Measurements from ENCODE around the gene TNFSF9.
"Not testable (repeated sequence)": the region's sequence is repeated elsewhere in the genome, so short reads cannot be mapped to it uniquely, and the experiment has no call there.

The TNFSF9 gene

DNA sequence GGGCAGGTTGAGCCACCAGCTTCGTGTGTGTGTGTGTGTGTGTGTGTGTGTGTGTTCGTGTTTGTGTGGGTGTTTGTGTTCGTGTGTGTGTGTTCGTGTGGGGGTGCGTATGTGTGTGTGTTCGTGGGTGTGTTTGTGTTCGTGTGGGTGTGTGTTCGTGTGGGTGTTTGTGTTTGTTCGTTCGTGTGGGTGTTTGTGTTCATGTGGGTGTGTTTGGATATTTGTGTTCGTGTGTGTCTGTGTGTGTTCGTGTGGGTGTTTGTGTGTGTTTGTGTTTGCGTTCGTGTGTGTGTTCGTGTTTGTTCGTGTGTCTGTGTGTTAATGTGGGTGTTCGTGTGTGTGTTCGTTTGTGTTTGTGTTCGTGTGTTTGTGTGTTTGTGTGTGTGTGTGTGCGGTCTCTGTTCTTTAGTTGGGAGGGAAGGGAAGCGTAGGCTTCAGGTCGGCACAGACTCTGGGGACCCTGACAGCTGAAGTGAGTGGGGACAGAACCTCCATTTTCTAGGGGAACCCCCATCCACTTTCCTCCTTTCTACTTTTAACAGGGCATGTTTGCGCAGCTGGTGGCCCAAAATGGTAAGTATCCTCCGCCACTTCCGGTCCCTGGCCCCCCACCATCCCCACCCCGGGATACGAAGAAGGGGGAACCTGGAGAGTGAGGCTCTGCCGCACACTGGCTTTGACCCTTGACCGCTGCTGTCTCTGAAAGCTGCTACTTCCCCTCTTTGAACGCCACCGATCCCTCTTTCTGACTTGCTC, 1.6 kb downstream of the TNFSF9 start:
- DNase-seq, result peak; percentile 65

DNA sequence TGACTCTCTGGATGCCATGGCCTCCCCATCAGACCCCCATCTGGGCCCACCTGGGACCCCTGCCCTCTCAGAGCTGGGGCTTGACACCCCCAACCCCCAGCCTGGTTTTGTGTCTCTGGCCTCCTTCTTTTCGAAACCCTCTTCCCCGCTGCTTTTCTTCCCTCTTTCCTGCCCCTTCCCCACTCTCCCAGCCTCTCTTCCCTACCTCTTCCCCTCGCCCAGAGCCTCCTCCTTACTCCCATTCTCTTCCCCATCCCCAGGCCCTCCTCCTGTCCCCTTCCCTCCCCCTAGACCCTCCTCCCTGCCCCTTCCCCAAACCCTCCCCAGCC, 2.1 kb downstream of the TNFSF9 start:
- DNase-seq, result no peak

DNA sequence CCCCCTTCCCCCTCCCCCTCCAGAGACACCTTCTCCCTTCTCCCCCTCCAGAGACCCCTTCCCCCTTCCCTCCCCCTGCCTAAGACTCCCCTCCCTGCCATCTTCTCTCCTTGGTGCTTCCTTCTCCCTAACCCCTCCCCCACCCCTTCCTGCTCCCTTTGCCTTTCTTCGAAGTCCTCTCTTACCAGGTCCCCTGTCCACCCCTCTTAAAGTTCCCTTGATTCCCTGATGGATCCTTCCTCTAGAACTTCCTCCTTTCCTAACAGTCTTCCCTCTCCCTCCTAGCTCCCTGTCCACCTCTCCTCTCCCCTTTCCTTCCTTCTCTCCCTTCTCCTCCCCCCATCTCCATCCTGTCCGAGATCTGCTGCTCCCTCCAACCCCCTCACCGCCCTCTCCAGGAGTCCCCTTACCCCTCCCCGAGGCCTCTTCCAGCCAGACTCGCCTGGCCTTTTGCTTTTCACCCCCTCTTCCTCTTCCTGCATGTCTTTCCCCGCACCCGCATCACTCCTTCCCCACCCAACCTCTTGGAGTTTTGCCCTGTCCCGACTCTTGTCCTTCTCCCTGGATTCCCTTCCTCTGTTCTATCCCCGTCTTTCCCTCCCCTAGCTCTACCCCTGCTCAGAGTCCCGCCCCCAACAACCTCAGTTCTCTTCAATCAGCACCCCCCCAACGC, 3.1 kb downstream of the TNFSF9 start:
- DNase-seq, result no peak

DNA sequence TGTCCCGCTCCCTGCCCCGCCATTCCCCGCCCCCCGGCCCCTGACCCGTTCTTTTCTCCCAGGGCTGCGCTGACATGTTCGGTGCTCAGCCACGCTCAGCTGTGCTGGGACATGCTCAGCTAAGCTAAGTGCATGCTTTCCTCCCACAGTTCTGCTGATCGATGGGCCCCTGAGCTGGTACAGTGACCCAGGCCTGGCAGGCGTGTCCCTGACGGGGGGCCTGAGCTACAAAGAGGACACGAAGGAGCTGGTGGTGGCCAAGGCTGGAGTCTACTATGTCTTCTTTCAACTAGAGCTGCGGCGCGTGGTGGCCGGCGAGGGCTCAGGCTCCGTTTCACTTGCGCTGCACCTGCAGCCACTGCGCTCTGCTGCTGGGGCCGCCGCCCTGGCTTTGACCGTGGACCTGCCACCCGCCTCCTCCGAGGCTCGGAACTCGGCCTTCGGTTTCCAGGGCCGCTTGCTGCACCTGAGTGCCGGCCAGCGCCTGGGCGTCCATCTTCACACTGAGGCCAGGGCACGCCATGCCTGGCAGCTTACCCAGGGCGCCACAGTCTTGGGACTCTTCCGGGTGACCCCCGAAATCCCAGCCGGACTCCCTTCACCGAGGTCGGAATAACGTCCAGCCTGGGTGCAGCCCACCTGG, 3.7 kb downstream of the TNFSF9 start:
- no peak for DNase-seq

DNA sequence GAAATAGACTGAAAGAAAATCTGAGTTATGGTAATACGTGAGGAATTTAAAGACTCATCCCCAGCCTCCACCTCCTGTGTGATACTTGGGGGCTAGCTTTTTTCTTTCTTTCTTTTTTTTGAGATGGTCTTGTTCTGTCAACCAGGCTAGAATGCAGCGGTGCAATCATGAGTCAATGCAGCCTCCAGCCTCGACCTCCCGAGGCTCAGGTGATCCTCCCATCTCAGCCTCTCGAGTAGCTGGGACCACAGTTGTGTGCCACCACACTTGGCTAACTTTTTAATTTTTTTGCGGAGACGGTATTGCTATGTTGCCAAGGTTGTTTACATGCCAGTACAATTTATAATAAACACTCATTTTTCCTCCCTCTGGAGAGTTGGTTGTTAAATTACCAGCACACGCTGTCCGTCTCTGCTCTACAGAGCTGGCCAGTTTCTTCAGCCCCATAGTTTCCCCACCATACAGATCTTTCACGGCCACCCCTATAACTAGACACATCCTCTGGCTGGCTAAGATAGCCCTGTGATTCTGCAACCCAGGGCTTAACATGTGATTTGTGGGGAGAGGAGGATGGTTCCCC, 4.8 kb downstream of the TNFSF9 start:
- no peak for DNase-seq

DNA sequence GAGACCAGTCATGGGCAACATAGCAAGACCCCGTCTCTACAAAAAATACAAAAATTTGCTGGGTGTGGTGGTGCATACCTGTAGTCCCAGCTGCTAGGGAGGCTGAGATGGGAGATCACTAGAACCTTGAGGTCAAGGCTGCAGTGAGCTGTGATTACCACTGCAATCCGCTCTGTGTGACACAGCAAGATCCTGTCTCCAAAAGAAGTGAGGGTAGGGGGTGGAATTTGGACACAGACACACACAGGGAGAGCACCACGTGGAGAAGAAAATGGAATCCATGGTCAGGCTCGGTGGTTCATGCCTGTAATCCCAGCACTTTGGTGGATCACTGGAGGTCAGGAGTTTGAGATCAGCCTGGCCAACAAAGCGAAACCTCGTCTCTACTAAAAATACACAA, 8.7 kb downstream of the TNFSF9 start:
- no peak for DNase-seq

DNA sequence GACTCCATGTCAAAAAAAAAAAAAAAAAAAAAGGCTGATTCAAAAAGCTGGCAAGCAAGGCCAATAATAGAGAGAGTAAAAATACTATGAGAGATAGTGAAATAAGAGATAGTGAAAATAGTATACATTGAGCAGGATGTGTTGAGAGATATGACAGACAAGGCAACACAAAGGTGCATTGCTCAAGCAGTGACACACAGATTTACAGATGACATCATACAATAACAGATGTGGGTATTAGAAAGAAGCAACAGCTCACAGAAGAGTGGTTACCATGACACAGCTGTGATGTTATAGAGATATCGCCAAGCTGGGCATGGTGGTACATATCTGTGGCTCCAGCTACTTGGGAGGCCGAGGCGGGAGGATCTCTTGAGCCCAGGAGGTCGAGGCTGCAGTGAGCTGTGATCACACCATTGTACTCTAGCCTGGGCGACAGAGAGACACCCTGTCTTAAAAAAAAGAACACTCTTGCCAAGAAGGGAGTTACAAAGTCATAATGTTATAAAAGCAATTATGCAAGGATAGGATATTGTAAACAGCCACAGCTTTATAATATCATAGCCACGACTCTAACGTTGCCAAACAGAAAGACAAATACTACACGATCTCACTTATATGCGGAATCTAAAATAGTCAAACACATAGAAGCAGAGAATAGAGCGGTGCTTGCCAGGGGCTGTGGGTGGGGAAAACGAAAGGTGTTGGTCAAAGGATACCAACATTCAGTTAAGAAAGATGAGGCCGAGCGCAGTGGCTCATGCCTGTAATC, 10.3 kb downstream of the TNFSF9 start:
- no peak for DNase-seq

DNA sequence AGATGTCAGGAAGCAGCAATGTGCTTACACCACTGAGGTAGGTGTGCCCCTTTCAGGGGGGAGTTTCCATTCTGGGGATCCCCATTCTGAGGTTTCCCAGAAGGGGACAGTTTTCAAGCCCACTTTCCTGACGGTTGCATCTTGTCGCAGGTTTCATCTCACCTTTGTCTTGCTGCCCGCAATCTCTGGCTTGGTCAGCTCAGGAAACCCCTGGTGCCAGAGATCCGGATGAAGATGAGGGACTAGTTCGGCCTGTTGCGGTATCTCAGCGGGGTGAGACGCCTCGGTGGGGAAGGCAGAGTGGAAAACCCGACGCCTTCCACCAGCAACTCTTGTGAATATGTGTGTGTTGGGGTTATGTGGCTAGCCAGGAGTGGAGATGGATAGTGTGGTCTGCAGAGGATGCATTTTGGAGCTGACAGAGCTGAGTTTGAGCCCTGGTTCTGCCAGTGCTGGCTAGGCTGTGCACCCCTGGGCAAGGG, 13.1 kb downstream of the TNFSF9 start:
- DNase-seq, result no peak

DNA sequence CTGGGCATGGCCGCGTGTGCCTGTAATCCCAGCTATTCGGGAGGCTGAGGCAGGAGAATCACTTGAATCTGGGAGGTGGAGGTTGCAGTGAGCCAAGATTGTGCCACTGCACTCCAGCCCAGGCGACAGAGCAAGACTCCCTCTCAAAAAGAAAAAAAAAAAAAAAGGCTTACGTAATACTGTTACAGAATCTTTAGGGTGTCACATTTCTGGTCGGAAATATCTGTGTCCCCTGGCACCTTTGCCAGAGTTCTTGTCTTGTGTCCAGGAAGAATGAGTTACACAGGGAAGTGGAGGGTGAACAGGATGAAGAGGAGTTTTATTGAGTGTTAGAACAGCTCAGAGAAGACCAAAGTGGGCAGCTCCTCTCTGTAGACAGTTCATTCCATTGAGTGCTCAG, 19.9 kb downstream of the TNFSF9 start:
- DNase-seq, result peak; percentile 13

DNA sequence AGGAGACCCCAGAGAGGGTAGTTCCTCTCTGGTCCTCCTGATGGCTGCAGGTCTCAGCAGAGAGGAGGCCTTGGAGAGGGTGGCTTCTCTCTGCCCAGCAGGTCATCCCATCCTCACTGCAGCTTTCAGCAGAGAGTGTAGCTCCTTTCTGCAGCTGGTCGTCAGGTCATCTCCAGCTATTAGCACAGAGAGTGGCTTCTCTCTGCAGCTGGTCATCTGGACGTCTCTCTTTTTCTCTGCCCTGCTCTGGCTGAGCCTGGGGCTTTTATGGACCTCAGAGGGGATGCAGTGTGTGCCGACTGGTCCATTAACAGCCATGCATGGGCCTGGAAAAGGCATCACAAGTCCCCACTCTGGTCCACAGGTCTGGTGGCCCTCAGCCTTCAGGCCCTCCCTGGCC, 20.3 kb downstream of the TNFSF9 start:
- peak; percentile 39 for DNase-seq

DNA sequence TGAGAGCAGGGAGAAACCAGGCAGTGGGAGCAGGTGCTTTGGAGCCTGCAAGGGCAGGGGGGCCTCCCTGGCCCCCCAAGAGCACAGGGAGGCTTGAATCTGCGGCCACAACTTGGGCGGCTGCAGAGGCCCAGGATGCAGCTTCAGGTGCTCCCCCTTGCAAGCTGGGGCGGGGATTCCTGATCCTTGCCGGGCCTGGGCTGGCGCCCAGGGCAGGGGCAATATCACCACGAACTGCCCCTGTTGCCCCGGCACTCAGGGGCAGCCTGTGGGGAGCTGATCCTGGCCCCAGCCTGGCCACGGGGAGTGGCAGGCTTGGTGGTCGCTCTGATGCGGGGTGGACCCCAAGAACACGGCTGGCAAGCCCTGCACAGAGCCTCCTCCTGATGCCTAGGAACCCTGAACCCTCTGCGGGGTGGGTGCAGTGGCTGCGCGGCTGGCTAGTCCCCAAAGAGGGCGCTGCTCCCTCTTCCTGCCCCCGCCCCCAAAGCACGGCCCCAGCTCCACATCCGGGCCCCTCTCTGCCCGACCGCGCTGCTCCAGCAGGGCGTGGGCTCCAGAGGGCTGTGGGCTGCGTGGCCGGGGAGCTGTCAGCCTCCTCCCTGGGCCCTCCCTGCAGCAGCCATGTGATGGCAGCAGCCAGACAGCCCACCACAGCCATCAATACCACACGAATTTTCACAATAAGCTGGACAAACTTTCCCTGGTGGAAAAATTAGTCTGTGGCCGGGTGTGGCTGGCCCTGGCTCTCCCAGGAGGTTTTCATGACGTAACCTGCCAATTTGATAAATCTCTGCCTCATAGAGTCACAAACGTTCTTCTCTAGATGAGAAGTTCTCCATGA, 21.0 kb downstream of the TNFSF9 start:
- DNase-seq, result peak; percentile 83

DNA sequence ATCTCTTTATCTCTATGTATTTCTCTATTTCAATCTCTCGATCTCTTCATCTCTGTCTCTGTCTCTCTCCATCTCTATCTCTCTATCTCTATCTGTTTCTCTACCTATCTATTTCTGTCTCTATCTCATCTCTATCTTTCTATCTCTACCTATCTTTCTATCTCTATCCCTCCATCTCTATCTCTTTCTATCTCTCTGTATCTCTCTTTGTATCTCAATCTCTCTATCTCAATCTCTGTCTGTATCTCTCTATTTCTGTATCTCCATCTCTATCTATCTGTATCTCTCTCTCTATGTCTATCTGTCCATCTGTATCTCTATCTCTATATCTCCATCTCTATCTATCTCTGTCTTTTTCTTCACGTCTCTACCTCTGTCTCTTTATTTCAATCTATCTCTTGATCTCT, 25.2 kb downstream of the TNFSF9 start:
- no peak for DNase-seq

DNA sequence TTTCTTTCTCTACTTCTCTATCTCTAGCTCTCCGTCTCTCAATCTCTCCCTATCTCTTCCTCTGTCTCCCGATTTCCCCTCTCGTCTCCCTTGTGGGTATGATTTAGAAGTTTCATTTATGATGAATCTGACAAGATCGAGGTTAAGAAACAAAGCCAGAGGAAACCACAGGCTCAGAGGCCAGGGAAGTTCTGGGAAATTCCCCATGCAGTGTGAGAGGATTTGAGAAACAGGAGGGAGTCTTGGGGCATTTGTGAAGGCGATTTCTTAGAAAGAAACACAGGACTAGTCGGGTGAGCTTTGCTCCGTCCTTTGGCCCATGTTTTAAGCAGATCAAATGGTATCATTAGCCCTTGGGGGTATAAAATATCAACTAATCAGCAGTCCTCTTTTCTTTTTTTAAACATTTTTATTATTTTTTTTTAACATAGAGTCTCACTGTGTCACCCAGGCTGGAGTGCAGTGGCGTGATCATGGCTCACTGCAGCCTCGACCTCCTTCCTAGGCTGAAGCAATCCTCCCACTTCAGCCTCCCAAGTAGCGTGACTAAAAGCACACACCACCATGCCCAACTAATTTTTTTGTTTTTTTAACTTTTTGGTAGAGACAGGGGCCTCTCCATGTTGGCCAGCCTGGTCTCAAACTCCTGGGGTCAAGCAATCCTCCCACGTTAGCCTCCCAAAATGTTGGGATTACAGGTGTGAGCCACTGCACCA, 25.8 kb downstream of the TNFSF9 start:
- DNase-seq, result no peak

DNA sequence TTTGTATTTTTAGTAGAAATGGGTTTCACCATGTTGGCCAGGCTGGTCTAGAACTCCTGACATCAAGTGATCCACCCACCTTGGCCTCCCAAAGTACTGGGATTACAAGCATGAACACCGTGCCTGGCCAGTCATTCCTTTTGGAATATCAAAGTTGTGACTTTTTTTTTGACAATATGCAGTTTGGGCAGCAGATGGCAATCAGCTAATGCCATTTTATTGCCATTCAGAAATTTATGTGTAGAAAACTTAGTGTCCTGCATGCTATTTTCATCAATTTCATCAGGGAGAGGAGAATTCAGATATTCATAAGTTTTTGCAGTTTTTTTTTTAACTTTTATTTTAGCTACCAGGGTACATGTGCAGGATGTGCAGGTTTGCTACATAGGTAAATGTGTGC, 31.6 kb downstream of the TNFSF9 start:
- not testable (repeated sequence) for DNase-seq

DNA sequence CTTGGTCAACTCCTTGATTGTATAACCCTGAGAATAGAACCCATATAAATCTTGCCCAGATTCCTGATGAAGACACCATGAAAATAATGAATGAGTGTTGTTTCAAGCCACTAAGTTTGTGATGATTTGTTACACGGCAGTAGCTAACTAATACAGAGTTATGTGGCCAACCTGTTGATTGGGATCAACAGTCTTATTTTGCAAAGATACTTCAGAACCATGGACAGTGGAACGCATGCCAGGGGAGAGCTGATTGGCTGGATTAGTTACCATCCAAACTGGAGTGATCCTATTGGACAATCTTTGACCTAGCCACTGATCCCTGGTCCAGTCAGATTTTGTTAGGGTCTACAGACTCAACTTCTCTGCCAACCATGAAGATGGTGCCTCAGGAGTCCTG, 33.6 kb downstream of the TNFSF9 start:
- no peak for DNase-seq

DNA sequence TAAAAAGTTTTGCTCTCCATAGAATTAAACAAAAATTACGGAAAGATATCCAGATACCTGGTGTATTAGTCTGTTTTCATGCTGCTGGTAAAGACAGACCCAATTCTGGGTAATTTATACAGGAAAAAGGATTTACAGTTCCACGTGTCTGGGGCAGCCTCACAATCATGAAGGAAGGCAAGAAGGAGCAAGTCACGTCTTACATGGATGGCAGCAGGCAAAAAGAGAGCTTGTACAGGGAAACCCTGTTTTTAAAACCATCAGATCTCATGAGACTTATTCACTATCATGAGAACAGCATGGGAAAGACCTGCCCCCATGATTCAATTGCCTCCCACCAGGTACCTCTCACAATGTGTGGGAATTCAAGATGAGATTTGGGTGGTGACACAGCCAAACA, 35.9 kb downstream of the TNFSF9 start:
- DNase-seq, result not testable (repeated sequence)

DNA sequence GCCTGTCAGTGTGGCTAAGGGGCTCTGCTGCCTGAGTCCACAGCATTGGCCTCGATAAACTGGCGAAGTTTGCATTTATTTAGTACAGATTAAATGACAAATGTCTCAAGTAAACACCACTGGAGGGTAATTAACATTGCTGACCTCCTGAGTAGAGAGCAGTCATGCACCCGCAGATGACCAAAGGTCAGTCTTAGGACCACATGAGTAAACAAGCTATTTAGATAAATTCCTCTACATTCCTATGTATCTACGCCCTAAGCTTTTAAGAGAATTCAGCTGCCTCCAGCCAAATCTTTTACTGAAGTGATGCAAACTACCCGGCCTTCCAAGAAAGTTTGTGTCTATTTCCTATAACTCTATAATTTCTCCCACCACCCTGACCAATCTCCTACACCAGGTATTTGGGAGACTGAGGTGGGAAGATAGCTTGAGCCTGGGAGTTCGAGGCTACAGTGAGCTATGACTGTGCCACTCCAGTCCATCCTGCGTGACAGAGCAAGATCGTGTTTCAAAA, 37.2 kb downstream of the TNFSF9 start:
- DNase-seq, result no peak

DNA sequence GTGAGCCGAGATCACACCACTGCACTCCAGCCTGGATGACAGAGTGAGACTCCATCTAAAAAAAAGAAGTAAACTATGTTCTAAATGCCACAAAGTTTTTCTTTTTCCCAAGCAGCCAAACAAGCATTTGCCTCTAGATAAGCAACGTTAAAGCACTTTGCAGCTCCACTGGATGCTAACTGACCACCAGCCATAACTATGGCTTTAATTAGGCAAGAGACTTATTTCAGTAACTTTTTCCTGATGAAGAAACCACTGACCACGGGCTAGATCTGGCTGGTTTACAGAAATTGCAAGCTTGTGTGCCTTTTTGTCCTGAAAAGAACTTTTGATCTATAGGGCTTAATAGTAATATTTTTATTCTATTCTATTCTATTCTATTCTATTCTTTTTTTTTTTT, 38.0 kb downstream of the TNFSF9 start:
- DNase-seq, result no peak

DNA sequence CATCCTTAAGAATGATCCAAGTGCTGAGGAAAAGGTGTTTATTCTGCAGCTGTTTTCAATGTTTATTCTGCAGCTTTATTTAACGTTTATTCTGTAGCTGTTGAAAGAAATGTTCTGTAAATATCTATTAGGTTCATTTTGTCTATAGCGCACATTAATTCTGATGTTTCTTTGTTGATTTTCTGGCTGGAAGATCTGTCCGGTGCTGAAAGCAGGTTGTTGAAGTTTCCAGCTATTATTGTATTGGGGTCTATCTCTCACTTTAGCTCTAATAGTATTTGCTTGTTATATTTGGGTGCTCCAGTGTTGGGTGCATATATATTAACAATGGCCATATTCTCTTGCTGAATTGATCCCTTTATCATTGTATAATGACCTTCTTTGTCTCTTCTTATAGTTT, 39.9 kb downstream of the TNFSF9 start:
- DNase-seq, result no peak

DNA sequence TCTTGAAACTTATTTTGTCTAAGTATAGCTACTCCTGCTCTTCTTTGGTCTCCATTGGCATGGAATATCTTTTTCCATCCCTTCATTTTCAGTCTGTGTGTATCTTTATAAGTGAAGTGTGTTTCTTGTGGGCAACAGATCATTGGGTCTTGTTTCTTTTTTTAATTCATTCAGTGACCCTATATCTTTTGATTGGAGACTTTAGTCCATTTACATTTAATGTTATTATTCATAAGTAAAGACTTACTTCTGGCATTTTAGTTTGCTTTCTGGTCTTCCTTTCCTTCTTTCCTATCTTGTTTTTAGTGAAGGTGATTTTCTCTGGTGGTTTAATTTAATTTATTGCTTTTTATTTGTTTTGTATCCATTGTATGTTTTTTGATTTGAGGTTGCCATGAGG, 40.3 kb downstream of the TNFSF9 start:
- no peak for DNase-seq

DNA sequence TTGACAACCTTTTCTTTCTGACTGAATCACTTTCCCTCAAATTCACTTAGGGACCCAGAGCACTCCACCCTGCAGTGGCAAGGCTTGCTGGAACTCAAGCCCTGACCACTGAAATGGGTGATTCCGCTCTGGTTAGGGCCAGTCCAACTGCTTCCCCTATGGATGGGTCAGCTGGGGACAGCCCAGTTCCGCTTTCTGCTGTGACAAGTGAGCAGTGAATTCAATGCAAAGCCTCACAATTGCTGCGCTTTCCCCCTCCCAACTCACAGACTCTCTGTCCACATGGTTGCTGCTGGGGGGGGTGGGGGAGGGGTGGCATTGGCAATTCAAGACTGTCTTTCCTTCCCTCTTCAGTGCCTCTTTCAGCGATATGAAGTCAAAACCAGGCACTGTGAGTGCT, 41.4 kb downstream of the TNFSF9 start:
- no peak for DNase-seq
